Thyroid gland (tissue), 4 donors: ENCODE measurements around the gene PDC.

Source experiments
- CTCF ChIP-seq, 6 experiments: fragments of 200-600 bp in 3 of 6; fragments of 450-650 bp in 3 of 6; sonication (generic) in 3 of 6; IDR thresholded peaks; one replicate each; pipeline ENCODE4 v1.5.1; 2016 to 2019; ENCODE audit warnings: antibody characterized with exemption in 6 of 6, mild to moderate bottlenecking in 2 of 6, inconsistent platforms in 1 of 6, moderate library complexity in 1 of 6
- POLR2A ChIP-seq, 2 donors: fragments of 450-650 bp; IDR thresholded peaks; one replicate each; pipeline ENCODE4 v1.6.1; 2017; ENCODE audit warnings: antibody characterized with exemption in 2 of 2, mild to moderate bottlenecking in 2 of 2, moderate library complexity in 1 of 2

DNA sequence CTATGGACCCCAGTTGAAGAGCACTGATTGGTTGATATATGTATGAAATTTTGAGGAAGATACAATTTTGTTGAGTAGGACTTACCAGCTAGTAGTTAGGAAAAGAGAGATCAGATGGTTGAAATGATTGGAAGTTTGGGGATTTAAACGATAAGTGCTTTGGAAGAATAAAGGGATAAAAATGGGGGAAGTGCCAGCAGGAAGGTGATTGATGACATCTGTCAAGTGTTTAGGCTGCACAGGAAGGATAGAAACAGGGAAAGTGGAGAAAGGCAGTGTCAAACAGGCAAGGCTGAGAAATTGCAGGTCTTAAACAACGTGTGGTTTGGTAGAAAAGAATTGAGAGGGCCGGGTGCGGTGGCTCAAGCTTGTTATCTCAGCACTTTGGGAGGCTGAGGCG is 22.3 kb downstream of the PDC start:
- no peak for TF ChIP-seq CTCF (IDR thresholded peaks at IDR 0.05)
- TF ChIP-seq POLR2A (IDR thresholded peaks at IDR 0.05): no peak
